Upper lobe of right lung (tissue), 1 donor: ENCODE data around the gene PRR33. TPM values are rescaled to one million over a fixed set of nuclear protein-coding genes. Genes with fewer than 3 reads are reported as not detected.
A peak's percentile ranks its signal among the peaks of the same experiment; 100 is the strongest.

Experiments used
- ATAC-seq: fragments of 200-7000 bp; cut with Tn5 transposase; one replicate; pipeline ENCODE4 v1.9.1; 2020; ENCODE audit warnings: mild to moderate bottlenecking, moderate library complexity
- DNase-seq: peaks from one replicate; pipeline ENCODE4 v3.0.0-alpha.2; 2020
- H3K27ac ChIP-seq: fragments of 200-600 bp; one replicate; pipeline ENCODE4 v1.8.0; 2022
- H3K27me3 ChIP-seq: fragments of 200-600 bp; one replicate; pipeline ENCODE4 v1.8.0; 2022; ENCODE audit warnings: mild to moderate bottlenecking
- H3K36me3 ChIP-seq: fragments of 200-600 bp; one replicate; pipeline ENCODE4 v1.8.0; 2022
- H3K4me1 ChIP-seq: fragments of 200-600 bp; one replicate; pipeline ENCODE4 v1.8.0; 2022
- H3K4me3 ChIP-seq: fragments of 200-600 bp; one replicate; pipeline ENCODE4 v1.8.0; 2022; ENCODE audit warnings: mild to moderate bottlenecking
- H3K9me3 ChIP-seq: fragments of 200-600 bp; one replicate; pipeline ENCODE4 v1.8.0; 2022
- intact Hi-C: fragments of 100-400 bp; cut with DNase I; formaldehyde crosslinking; loops from one replicate; pipeline ENCODE4 v1.11.0; 2022
- total RNA-seq: library from RNA; stranded (reverse); fragmentation: NEBNext Ultra II Directional; extraction: Animal tissue kit (Norgen Biotek cat#: 25700); gene quantifications from one replicate; pipeline ENCODE4 v1.2.1, GENCODE V29; 2021
- TF ChIP-seq, protein P1 (sequence below): fragments of 200-600 bp; IDR thresholded peaks from one replicate; pipeline ENCODE4 v1.8.0; 2022; ENCODE audit warnings: antibody characterized with exemption
- donor health status: DM: no; HTN: yes; CAD: no; lungs with severe emphysema.

The PRR33 gene
- total RNA-seq, 1 donor from 2014 or later, result not detected

DNA sequence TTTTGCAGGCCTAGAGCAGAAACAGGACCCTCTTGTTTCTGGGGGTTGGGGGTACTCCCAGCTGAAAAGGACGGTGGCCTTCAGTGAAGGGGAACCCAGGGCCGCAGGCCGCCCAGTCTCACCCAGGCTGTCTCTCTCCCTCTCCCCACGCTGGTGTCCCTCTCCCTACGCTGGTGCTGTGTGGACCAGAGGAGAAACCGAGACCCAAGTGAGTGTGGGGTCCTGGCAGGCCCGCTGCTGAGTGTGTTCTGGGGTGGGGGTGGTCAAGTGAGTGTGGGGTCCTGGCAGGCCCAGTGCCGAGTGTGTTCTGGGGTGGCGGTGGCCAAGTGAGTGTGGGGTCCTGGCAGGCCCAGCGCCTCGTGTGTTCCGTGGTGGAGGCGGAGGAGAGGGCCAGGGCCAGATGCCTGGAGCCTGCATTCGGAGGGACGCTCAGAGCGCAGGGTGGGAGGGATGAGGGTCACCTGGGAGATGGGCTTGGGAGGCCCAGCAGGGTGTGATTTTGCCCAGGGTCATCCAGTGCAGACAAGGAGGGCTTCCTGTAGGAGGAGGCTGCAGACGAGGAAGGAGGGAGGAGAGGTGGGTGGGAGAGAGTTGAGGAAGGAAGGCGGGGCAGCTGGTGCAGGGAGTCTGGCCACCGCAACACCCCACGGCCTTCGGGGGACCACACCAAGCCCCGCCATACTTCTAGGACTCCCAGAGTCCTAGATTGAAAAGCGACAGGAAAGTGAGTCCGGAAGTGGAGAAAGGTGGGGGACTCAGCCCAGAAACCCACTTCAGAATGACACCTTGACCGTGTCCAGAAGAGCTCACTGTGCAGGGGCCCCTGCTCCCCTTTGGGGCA is 38.1 kb upstream of the PRR33 start:
- ATAC-seq, result no peak

DNA sequence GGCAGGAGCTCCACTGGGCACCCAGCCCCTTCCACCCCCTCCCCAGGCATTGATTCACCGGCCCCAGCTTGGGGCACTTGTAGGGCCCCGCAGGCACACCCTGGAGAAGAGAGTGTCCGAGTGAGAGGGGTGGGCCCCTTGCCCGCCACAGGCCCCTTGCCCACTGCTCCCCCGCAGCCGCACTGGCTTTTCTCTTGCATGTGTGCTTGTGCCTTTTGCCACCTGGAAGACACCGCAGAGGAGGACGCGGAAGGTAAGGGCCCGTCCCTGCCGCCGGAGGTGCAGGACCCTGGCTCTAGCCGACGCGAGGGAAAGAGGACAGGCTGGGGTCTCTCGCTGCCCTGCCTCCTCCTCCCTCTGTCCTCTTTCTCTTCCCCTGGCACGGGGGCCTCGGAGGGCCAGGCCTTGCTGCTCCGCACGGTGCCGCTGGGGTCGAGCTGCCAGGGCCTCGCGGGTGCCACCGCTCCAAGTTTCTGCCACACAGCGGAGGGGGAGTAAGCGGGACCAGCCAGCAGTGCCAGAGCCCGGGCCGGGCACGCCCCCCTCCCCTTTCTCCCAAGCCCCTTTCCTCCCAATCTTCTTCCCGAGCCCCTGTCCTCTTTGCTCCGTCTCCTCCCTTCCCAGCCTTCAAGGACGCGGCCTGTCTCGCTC is 37.3 kb upstream of the PRR33 start:
- peak; percentile 52 for DNase-seq
- TF ChIP-seq, protein P1, sequence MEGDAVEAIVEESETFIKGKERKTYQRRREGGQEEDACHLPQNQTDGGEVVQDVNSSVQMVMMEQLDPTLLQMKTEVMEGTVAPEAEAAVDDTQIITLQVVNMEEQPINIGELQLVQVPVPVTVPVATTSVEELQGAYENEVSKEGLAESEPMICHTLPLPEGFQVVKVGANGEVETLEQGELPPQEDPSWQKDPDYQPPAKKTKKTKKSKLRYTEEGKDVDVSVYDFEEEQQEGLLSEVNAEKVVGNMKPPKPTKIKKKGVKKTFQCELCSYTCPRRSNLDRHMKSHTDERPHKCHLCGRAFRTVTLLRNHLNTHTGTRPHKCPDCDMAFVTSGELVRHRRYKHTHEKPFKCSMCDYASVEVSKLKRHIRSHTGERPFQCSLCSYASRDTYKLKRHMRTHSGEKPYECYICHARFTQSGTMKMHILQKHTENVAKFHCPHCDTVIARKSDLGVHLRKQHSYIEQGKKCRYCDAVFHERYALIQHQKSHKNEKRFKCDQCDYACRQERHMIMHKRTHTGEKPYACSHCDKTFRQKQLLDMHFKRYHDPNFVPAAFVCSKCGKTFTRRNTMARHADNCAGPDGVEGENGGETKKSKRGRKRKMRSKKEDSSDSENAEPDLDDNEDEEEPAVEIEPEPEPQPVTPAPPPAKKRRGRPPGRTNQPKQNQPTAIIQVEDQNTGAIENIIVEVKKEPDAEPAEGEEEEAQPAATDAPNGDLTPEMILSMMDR, result no peak
- Histone ChIP-seq H3K4me3 (no peak overlapping the region), H3K27me3 (no peaks in the 10 kb centered on the region), H3K27ac (no peak overlapping the region), H3K4me1 (no peaks in the 10 kb centered on the region), H3K36me3 (no peaks in the 10 kb centered on the region), H3K9me3 (no peaks in the 10 kb centered on the region)
- ATAC-seq, result no peak
- intact Hi-C loops, result no loop called here

More for the DNA sequence above, 38.1 kb upstream of the PRR33 start:
- DNase-seq, result peak; percentile 58
- no peaks in the 10 kb centered on the region for H3K9me3 ChIP-seq
- intact Hi-C loops, result no loop called here
- no peak overlapping the region for H3K27ac ChIP-seq
- no peaks in the 10 kb centered on the region for H3K4me1 ChIP-seq
- H3K36me3 ChIP-seq, result no peaks in the 10 kb centered on the region
- no peak overlapping the region for H3K4me3 ChIP-seq
- no peaks in the 10 kb centered on the region for H3K27me3 ChIP-seq
- TF ChIP-seq, protein P1, result no peak

DNA sequence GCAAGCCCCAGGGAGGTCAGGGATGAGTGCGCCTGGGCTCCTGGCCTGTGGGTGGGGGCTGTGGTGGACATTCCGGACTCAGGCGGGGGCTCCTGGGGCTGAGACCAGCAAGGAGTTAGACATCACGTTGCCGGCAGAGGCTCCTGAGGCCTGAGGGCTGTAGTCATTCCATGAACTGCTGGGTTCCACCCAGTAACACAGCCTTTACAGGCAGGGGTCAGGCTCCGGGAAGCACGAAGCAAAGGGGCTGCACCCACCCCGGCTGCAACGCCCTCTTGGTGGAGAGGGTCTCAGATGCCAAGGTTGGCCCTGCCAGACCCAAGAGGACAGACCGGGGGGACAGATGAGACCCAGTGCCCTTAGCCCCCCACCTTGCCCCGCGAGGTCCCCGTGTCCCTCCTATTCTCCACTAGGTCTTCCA is 36.8 kb upstream of the PRR33 start:
- no peak overlapping the region for H3K27ac ChIP-seq

DNA sequence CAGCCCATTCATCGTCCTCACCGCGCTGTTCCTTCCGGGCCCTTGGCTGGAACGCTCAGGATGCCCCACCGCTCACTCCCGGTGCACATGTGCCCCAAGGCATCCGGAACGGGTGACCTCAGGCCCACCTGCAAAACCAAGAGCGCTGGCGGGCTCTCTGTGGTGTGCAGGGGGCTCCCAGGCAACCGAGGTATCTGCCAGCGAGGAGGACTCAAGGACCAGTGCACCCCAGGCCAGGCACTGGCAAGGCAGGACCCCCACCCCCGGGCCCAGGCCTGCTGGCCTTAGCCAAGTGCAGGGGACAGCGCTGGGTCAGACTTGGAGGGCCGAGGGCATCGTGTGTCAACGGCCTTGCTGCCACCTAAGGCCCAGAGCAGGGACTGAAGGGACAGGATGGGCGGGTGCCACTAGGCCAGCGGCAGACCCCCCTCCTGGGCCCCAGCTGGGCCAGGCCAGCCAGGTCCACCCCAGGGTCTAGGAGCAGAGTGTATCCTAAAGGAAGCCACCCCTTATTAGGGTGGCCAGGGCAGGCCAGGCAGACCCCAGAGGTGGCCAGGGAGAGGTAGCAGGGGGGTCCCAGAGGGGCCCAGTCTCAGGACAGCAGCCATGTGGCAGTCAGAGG is 36.3 kb upstream of the PRR33 start:
- Histone ChIP-seq H3K4me1 (no peaks in the 10 kb centered on the region), H3K27me3 (no peaks in the 10 kb centered on the region), H3K4me3 (no peak overlapping the region), H3K36me3 (no peaks in the 10 kb centered on the region), H3K27ac (no peak overlapping the region), H3K9me3 (no peaks in the 10 kb centered on the region)
- TF ChIP-seq, protein P1, result no peak
- no peak for ATAC-seq
- no peak for DNase-seq
- intact Hi-C loops, result no loop called here

More for the DNA sequence above, 36.8 kb upstream of the PRR33 start:
- Histone ChIP-seq H3K9me3 (no peaks in the 10 kb centered on the region), H3K36me3 (no peaks in the 10 kb centered on the region), H3K4me1 (no peaks in the 10 kb centered on the region), H3K27me3 (no peaks in the 10 kb centered on the region), H3K4me3 (no peak overlapping the region)
- TF ChIP-seq, protein P1, result no peak
- intact Hi-C loops, result no loop called here
- ATAC-seq, result no peak
- DNase-seq, result peak; percentile 60

DNA sequence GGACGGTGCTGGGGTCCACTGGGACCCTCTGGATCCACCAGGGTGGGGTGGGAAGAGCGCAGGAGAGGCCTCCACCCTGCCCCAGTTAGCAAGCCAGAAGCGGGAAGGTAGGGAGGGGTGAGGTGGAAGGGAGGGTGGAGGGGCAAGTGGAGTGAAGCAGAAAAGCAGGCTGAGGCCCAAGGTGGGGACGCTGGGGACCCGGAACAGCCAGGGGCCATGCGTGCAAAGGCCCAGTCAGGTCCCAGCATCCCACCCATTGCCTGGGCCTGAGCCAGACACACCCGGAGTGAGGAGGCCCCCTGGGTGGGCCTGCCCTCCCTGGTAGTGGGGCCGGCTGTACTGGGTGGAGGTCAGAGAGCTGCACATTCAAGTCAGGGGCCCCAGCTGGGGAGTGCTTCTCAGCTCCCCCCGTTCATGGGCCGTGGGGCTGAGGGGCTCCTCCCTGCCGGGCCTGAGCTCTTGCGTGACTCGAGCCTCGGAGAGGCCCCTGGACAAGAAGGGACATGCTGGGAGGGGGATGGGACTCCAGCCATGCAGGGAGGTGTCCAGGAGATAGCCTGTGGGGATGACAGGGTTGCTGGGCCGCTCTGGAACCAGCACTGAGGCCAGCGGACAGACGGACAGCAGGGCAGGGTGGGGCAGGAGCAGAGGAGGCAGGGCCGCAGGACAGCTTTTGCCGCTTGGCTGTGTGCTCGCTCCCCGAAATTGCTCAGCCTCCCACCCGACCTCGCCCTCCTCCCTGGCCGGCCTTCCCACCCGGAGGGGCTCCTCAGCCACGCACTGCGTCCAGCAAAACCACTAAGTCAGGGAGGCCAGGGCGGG is 35.5 kb upstream of the PRR33 start:
- no peak overlapping the region for H3K4me3 ChIP-seq
- DNase-seq, result no peak
- no peak for ATAC-seq

More for the DNA sequence above, 35.5 kb upstream of the PRR33 start:
- intact Hi-C loops, result no loop called here
- no peaks in the 10 kb centered on the region for H3K4me1 ChIP-seq
- H3K27me3 ChIP-seq, result no peaks in the 10 kb centered on the region
- H3K9me3 ChIP-seq, result no peaks in the 10 kb centered on the region
- no peaks in the 10 kb centered on the region for H3K36me3 ChIP-seq
- H3K27ac ChIP-seq, result no peak overlapping the region
- TF ChIP-seq, protein P1, result no peak
